ENCODE data around the gene NHP2.
A peak's percentile ranks its signal among the peaks of the same experiment; 100 is the strongest.

NHP2 gene

GRCh38 chr5:178121391-178122276 lies 32.1 kb downstream of the NHP2 start:
- TF ChIP-seq ZBTB7A (IDR thresholded peaks at IDR 0.05; ENCODE audit: low read depth) (no peak), TEAD4 (IDR thresholded peaks at IDR 0.05) (no peak), USF1 (IDR thresholded peaks at IDR 0.05) (no peak), RAD21 (IDR thresholded peaks at IDR 0.05; ENCODE audit: low read depth) (no peak), FOXM1 (IDR thresholded peaks at IDR 0.05; ENCODE audit: borderline replicate concordance, low read depth) (no peak), CEBPB (IDR thresholded peaks at IDR 0.05) (no peak), YY1 (IDR thresholded peaks at IDR 0.05; ENCODE audit: low read depth) (no peak), CREB1 (IDR thresholded peaks at IDR 0.05; ENCODE audit: low read depth) (no peak), TAF1 (IDR thresholded peaks at IDR 0.05; ENCODE audit: low read depth) (no peak), REST (IDR thresholded peaks at IDR 0.05; ENCODE audit: low read depth) (no peak), TCF12 (IDR thresholded peaks at IDR 0.05; ENCODE audit: low read depth) (no peak), EGR1 (IDR thresholded peaks at IDR 0.05) (no peak), EP300 (IDR thresholded peaks at IDR 0.05; ENCODE audit: borderline replicate concordance) (no peak)

- TF ChIP-seq RAD21 (IDR thresholded peaks at IDR 0.05; ENCODE audit: low read depth) = peak; percentile 48; the same call in 1 of the 2 replicates
- 0 out of 2 replicates have a peak, but pooled peaks have one; percentile 35 for TF ChIP-seq TCF12 (IDR thresholded peaks at IDR 0.05; ENCODE audit: low read depth)
- TF ChIP-seq CREB1 (IDR thresholded peaks at IDR 0.05; ENCODE audit: low read depth) = no peak
- TF ChIP-seq EGR1 (IDR thresholded peaks at IDR 0.05) = no peak
- peak; percentile 83 for TF ChIP-seq NFIC (IDR thresholded peaks at IDR 0.05)
- peak; percentile 90 for TF ChIP-seq MAX (IDR thresholded peaks at IDR 0.05)
- TF ChIP-seq YY1 (IDR thresholded peaks at IDR 0.05; ENCODE audit: low read depth) = no peak
These were observed 32.9 kb downstream of the NHP2 start for GRCh38 chr5:178120607-178121357.

GRCh38 chr5:178119915-178120606 lies 33.6 kb downstream of the NHP2 start:
- TF ChIP-seq CREB1 (IDR thresholded peaks at IDR 0.05; ENCODE audit: low read depth) = no peak
- TF ChIP-seq USF1 (IDR thresholded peaks at IDR 0.05) = no peak
- TF ChIP-seq TCF12 (IDR thresholded peaks at IDR 0.05; ENCODE audit: low read depth) = no peak
- no peak for TF ChIP-seq MAX (IDR thresholded peaks at IDR 0.05)
- no peak for TF ChIP-seq TEAD4 (IDR thresholded peaks at IDR 0.05)
- no peak for TF ChIP-seq TAF1 (IDR thresholded peaks at IDR 0.05; ENCODE audit: low read depth)
- no peak for TF ChIP-seq NFIC (IDR thresholded peaks at IDR 0.05)
- TF ChIP-seq CEBPB (IDR thresholded peaks at IDR 0.05) = no peak
- TF ChIP-seq ZBTB7A (IDR thresholded peaks at IDR 0.05; ENCODE audit: low read depth) = no peak
- TF ChIP-seq FOXM1 (IDR thresholded peaks at IDR 0.05; ENCODE audit: borderline replicate concordance, low read depth) = no peak

GRCh38 chr5:178117923-178118701 lies 35.6 kb downstream of the NHP2 start:
- TF ChIP-seq RAD21 (IDR thresholded peaks at IDR 0.05; ENCODE audit: low read depth) (no peak), YY1 (IDR thresholded peaks at IDR 0.05; ENCODE audit: low read depth) (no peak), TEAD4 (IDR thresholded peaks at IDR 0.05) (no peak), ZBTB7A (IDR thresholded peaks at IDR 0.05; ENCODE audit: low read depth) (no peak), USF1 (IDR thresholded peaks at IDR 0.05) (no peak), NFIC (IDR thresholded peaks at IDR 0.05) (no peak), TCF12 (IDR thresholded peaks at IDR 0.05; ENCODE audit: low read depth) (no peak), REST (IDR thresholded peaks at IDR 0.05; ENCODE audit: low read depth) (no peak), CEBPB (IDR thresholded peaks at IDR 0.05) (no peak), EGR1 (IDR thresholded peaks at IDR 0.05) (no peak), MAX (IDR thresholded peaks at IDR 0.05) (no peak), TAF1 (IDR thresholded peaks at IDR 0.05; ENCODE audit: low read depth) (no peak)

All from Ishikawa (cell line).